HG02885 (cell line): ENCODE results near the gene TRAF7.
A peak's percentile ranks its signal among the peaks of the same experiment; 100 is the strongest.
"Not testable (repeated sequence)": the region's sequence is repeated elsewhere in the genome, so short reads cannot be mapped to it uniquely, and the experiment has no call there.

Source experiments
- ATAC-seq: cut with Tn5 transposase; IDR thresholded peaks from one replicate; pipeline ENCODE4 v1.9.1; 2021; ENCODE audit warnings: mild to moderate bottlenecking; ENCODE audit not compliant: unreplicated experiment, poor library complexity

Gene TRAF7

DNA sequence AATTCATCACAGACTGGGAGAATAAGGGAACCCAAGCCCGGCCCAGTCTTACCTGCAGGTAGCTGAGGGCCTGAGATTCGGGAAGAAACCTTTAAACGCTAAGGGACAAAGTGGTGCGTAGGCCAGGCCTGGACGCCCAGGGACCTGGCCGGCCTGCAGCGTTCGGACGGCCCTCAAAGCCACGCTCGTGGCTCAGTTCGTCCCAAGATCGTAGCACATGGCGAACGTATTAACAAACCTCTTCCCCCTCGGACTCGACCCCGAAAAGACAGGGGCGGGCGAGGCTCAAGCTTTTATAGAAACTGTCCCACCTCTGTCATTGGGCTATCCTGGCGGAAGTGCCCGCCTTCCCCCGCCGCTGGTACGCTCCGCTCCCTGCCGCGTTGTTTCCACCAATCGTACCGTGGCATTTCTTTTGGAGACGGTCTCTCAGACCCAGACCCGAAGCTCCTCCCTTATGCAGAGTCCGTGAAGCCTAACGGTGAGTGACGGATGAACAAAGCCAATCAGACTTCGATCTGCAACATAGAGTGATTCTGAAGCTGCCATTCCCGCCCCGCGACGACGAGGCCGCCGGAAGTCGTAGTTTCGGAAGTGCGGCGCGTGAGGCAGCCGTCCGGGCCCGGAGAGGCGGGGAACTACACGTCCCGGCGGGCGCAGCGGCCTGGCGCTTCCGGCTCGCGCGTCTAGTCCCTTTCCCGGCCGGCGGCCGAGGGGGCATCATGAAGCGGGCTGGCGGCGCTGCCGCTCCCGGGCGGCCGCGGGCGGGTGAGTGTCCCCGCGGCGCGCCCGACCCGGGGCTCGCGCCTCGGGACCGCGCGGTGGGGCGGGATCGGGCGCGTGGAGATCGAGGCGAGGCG lies at the start of gene TRAF7:
Gene TRAF7, plus strand, starts transcription at position 692 of the 860 bp plus-strand sequence. CDS start 8,139 bp downstream, outside the sequence.
- ATAC-seq = peak; percentile 83

DNA sequence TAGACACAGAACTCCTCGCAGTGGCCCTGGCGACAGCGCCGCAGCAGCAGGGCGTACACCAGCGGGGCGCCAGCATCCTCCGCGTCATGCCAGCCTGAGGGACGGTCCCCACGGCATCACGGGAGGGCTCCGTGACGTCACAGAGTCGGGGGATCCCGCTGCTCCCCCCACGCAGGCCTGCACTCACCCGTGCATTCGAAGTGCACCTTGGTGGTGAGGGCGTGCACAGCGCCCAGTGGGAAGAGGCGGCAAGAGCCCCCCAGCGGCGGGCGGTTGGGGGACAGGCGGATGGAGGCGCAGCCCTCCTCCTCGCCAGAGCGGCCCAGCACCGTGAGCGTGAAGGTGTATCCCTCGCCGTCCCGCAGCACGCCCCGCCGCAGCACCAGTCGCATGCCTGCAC lies 49.4 kb upstream of the TRAF7 start:
- not testable (repeated sequence) for ATAC-seq

- ATAC-seq = not testable (repeated sequence)
These were observed 48.3 kb upstream of the TRAF7 start for GRCh38 chr16:2107121-2107790.

DNA sequence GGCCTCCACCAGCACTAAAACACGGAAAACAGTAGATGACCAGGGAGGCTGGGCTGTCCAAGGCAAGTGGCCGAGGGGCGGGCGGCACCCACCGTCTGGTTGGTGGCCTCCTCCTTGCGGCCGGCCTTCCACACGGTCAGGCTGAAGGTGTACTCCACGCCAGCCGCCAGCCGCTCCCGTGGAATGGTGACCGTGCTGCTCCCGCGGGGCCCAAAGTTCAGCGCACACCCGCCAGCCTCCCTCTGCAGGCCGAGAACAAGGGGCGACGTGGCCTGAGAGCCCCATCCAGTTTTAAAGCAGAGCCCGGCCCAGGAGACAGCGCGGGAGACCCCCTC lies 47.8 kb upstream of the TRAF7 start:
- ATAC-seq = not testable (repeated sequence)

DNA sequence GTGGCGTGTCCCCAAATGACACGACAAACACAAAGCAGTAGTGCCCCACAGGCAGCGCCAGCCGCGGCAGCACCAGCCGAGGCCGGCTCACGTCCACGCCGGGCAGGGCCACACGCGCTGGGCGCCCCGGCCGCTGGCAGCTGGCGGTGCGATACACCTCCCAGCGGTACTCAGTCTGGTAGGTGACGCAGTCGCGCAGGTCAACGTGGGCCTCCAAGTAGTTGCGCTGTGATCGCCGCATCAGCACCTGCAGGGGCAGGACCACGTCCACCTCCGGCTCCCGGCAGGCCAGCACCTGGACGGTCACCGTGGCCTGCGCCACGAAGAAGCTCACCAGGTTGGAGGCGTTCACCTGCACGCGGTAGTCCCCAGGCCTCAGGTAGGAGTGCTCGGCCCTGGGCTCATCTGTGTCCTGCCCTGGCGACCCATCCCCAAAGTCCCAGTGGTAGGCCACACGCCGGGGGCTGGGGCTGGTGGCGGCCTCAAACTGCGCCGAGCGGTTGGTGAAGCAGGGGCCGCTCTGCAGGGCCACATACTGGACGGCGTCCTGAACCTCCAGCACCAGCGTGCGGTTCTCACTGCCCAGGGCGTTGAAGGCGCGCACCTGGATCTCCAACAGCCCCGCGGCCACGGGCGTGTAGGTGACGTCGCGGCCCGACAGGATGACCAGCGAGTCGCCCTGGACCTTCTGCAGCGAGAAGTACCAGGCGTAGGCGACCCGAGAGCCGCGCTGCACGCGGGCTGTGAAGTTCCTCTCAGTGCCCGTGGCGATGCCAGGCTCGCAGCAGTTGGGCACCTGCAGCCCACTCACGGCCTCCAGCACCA lies 46.9 kb upstream of the TRAF7 start:
- ATAC-seq = not testable (repeated sequence)

GRCh38 chr16:2109271-2109580 lies 46.4 kb upstream of the TRAF7 start:
- ATAC-seq = not testable (repeated sequence)

DNA sequence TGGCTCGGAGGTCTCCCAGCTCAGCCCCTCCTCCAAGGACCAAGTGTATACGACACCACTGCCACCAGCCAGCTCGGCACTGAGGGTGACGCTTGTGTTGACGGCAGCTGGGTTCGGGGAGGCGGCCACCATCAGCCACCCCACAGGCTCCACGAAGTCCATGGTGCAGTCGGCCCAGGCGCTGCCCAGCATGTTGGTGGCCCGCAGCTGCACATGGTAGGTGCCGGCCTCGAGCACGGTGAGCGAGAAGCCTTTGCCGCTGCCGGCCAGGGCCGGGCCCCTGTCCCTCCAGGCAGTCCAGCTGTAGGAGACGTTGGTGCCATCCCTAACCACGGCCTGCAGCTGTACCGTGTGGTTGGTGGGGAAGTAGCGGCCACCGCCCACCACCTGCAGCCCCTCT lies 45.7 kb upstream of the TRAF7 start:
- ATAC-seq = not testable (repeated sequence)

DNA sequence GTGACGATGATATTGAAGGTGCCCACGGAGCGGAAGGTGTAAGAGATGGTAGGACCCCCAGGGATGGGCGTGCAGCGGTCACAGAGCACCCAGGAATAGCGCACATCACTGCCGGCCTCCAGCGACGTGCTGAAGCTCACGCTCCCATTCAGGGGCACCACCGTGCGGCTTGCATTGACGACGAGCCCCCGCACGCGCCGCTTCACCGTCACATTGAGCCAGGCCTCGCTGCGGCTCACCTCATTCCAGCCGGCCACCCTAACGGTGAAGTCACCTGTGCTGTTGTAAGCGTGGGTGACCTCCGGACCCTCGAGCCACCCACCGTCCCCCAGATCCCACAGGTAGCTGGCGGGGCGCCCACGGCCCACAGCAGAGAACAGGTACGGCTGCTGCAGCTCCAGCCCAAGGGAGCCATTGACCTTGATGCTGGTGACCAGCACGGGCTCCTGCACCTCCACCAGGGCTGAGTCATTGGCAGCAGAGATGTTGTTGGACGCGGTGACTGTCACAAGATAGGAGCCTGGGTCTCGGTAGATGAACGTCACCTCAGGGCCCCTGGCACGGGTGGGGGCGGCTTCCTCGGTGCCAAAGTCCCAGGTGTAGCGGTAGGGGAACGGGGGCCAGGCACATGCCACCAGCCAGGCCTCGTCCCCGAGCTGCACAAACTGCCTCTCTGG lies 45.1 kb upstream of the TRAF7 start:
- ATAC-seq = not testable (repeated sequence)

- ATAC-seq = not testable (repeated sequence)
These were observed 44.6 kb upstream of the TRAF7 start for GRCh38 chr16:2111009-2111353.

GRCh38 chr16:2111412-2112335 lies 43.9 kb upstream of the TRAF7 start:
- ATAC-seq = not testable (repeated sequence)

GRCh38 chr16:2112539-2113106 lies 43.0 kb upstream of the TRAF7 start:
- not testable (repeated sequence) for ATAC-seq

DNA sequence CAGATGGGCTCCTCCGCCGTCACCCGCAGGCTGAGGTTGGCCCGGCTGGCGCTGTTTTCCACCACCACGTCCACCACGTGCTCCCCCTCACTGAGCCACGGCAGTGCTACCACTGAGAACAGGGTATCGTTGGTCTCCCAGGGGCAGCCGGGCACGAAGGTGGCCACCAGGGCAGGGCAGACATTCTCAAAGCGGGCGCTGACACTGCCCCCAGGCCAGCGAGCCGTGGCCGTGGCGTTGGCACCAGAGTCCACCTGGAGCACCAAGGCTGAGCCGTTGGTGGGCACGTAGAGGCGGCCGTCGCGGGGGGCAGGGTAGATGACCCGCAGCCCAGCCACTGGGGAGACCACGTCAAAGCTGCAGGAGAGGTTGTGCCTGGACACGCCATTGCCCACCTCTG lies 41.4 kb upstream of the TRAF7 start:
- ATAC-seq = not testable (repeated sequence)

- not testable (repeated sequence) for ATAC-seq
These were observed 40.5 kb upstream of the TRAF7 start for GRCh38 chr16:2114885-2115590.

DNA sequence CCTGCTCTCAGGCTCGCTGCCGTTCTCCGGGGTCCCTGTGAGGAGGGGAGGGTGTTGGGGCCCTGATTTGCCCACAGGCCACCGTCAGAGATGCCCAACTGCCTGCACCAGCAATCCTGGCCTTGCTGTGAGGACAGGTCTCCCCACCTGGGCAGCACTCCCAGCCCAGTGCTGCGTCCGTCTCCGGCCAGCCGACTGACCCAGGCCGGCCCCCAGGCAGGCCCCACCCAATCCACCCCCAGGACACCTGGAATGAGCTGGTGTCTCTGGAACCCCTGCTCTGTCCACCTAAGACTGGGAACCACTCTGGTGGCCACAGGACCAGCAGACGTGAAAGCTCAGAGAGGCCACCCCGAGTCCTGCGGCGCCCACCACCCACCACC lies 40.0 kb upstream of the TRAF7 start:
- no peak for ATAC-seq

DNA sequence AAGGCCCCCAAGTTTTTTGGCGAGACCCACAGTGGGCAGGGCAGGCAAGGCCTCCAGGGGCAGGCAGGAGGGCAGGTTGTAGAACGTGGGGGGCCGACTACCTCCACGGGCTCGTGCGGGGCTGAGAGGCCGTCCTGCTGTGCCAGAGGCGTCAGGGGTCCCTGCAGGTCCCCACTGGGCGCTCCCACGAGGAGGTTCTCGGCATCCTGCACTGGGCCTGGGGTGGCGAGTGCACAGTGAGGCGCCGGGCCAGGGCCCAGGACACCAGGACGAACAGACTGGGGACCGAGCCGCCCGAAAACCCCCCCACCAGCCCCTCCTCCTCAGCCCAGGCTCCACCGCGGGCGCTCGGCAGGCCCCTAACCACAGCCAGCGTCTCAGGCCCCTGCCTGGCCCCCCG lies 39.2 kb upstream of the TRAF7 start:
- not testable (repeated sequence) for ATAC-seq

DNA sequence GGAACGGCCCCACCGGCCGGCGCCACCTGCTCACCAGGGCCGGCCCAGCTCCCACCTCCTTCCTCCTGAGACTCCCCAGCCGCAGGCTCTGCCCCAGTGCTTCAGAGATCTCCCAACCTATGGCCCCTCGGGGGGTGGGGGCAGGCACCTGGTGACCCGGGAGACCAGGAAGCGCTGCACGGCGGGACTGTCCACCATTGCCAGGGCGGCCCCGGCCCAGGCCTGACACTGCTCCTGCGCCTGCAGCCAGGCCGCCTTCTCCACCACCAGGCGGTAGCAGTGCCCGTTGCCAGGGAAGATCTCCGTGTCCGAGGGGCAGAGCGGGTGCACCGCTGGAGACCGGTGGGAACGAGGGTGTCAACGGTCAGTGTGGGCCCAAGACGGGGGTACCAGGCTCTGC lies 38.2 kb upstream of the TRAF7 start:
- ATAC-seq = not testable (repeated sequence)

DNA sequence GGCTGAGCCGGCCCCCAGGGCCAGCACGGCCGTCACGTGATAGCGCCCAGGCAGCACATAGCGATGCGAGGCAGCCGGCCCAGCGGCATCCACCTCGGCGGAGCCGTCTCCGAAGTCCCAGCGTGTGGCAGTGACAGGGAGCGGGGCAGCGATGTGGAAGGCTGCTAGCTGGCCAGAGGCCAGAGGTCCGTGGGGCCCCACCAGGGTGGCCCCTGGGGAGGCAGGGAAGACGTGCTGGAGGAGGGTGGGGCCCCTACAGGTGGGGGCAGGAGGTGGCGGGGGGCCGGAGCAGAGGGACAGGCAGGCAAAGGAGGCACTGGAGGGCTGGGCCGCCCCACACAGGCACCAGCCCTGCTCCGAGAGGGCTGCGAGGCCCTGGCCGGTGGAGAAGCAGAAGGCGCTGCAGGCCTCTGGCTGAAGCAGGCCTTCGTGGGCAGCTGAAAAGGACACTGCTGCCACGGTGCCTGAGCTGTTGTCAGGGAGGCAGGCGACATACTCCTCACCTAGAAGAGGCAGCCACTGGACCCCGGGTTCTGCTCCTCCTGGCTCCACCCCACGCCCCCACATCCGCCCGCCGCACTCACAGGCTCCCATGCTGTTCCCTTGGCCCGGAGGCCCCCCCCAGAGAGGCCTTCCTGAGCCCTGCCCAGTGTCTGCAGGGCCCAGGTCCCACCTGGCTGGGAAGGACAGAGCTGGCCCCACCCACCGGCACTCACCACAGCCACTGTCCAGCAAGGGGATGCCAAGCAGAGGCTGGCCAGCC lies 37.4 kb upstream of the TRAF7 start:
- not testable (repeated sequence) for ATAC-seq

DNA sequence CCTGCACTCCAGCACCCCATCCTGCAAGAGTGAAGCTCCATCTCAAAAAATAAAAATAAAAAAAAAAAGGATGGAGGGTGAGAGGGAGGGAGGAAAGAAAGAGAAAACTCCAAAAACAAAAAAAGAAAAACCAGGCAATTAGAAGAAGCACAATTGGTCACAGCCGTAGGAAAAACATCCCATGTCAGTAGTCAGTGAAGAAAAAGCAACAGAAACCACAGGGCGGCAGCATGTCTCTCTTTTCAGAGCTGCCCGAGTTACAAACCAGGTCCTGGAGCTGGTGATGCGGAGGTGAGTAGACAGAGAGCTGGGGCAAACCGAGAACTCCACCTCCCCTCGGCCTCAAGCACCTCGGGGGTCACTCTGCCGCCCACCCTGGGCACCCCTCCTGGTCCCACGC lies 34.3 kb upstream of the TRAF7 start:
- ATAC-seq = not testable (repeated sequence)
